Liver (tissue), 3 donors: ENCODE measurements around the gene KHK.

ENCODE experiments used
- ATF3 ChIP-seq: IDR thresholded peaks from 2 replicates; pipeline ENCODE4 v1.6.1; 2016; ENCODE audit warnings: antibody characterized with exemption
- CTCF ChIP-seq: fragments of 150-350 bp; IDR thresholded peaks from 2 replicates; pipeline ENCODE4 v1.5.1; 2017; ENCODE audit warnings: improper control_type of control experiment, low read depth, low read length; ENCODE audit not compliant: missing input control
- FOXA2 ChIP-seq: IDR thresholded peaks from 2 replicates; pipeline ENCODE4 v1.6.1; 2016; ENCODE audit warnings: antibody characterized with exemption
- MAX ChIP-seq: IDR thresholded peaks from 2 replicates; pipeline ENCODE4 v1.6.1; 2016; ENCODE audit warnings: antibody characterized with exemption
- RAD21 ChIP-seq, 2 donors: IDR thresholded peaks; 2 replicates each; pipeline ENCODE4 v1.6.1; 2016; ENCODE audit warnings: antibody characterized with exemption in 2 of 2, mild to moderate bottlenecking in 2 of 2
- REST ChIP-seq: IDR thresholded peaks from 2 replicates; pipeline ENCODE4 v1.6.1; 2016; ENCODE audit warnings: antibody characterized with exemption, mild to moderate bottlenecking
- YY1 ChIP-seq: IDR thresholded peaks from 2 replicates; pipeline ENCODE4 v1.6.1; 2016; ENCODE audit warnings: antibody characterized with exemption, mild to moderate bottlenecking
- ZBTB33 ChIP-seq: IDR thresholded peaks from 2 replicates; pipeline ENCODE4 v1.6.1; 2016; ENCODE audit warnings: antibody characterized with exemption
- donor health status: healthy.
- donor health status: healthy.

- TF ChIP-seq MAX: no peak
- no peak for TF ChIP-seq REST
- no peak for TF ChIP-seq YY1
- no peak for TF ChIP-seq CTCF
- TF ChIP-seq FOXA2: no peak
- no peak for TF ChIP-seq RAD21 (IDR thresholded peaks at IDR 0.05)
- no peak for TF ChIP-seq ATF3
- TF ChIP-seq ZBTB33: no peak
Observed at GRCh38 chr2:27118525-27119329, 32.2 kb downstream of the KHK start, which contains the start of gene CGREF1.
